Measurements from ENCODE around the gene GABRA5. TPM values are rescaled to one million over a fixed set of nuclear protein-coding genes. Genes with fewer than 3 reads are reported as not detected.

GABRA5 gene
- total RNA-seq, 1 donor from 2014 or later, result 0.10 TPM

DNA sequence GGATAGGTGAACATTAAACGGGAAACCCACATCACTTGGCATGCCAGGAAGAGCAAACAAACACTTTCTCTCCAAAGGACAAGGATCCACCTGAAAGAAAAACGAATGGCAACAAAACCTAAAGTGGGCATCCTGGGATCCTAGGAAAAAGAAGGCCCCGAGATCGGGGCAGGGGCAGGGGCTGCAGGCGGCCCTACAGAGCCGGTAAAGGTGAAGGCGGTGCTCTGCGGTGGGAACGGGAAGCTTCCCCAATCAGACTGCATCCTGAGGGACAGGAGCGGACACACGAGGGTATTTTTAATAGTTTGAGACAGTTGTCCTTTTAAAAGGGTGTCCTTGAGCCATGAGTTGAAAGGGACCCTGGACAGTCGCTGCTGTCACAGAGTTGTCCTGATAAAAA lies 24.9 kb upstream of the GABRA5 start:
- peaks cover 19% of the 10 kb centered on the region for H3K27me3 Mint-ChIP-seq
- no peak overlapping the region for H3K27ac Mint-ChIP-seq
- H3K9me3 Mint-ChIP-seq (ENCODE audit: low read depth), result peaks cover 11% of the 10 kb centered on the region
- H3K4me3 Mint-ChIP-seq (ENCODE audit: low read depth), result no peak overlapping the region
- TF ChIP-seq CTCF (IDR thresholded peaks at IDR 0.05; ENCODE audit: unreplicated experiment), result no peak
- peaks cover 3% of the 10 kb centered on the region for H3K36me3 Mint-ChIP-seq (ENCODE audit: insufficient read depth)
- no peak for DNase-seq (ENCODE audit: low spot score, unreplicated experiment)
- no peaks in the 10 kb centered on the region for H3K4me1 Mint-ChIP-seq (ENCODE audit: low read depth)

GRCh38 chr15:26842391-26842790 lies 24.5 kb upstream of the GABRA5 start:
- H3K27me3 Mint-ChIP-seq, result peaks cover 19% of the 10 kb centered on the region
- H3K4me3 Mint-ChIP-seq (ENCODE audit: low read depth), result no peak overlapping the region
- no peak for TF ChIP-seq CTCF (IDR thresholded peaks at IDR 0.05; ENCODE audit: unreplicated experiment)
- no peak for DNase-seq (ENCODE audit: low spot score, unreplicated experiment)
- H3K9me3 Mint-ChIP-seq (ENCODE audit: low read depth), result peaks cover 7% of the 10 kb centered on the region
- H3K36me3 Mint-ChIP-seq (ENCODE audit: insufficient read depth), result peaks cover 3% of the 10 kb centered on the region
- H3K4me1 Mint-ChIP-seq (ENCODE audit: low read depth), result no peaks in the 10 kb centered on the region
- H3K27ac Mint-ChIP-seq, result no peak overlapping the region

DNA sequence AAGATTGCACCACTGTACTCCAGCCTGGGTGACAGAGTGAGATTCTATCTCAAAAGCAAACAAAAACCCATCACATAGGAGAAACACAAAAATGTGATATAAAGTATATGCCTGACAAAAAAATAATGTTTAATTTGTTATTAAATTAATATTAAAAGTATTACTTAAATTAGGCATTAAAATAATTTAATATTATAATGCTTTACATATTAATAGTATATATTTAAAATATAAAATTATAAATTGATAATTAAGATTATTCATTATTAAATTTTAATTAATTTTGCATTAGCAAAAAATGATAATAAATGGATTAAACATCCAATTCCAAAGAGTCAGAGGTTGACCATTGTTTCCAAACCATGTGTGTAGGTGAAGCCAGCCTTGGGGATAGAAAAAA lies 22.0 kb upstream of the GABRA5 start:
- no peak overlapping the region for H3K27ac Mint-ChIP-seq
- no peaks in the 10 kb centered on the region for H3K4me1 Mint-ChIP-seq (ENCODE audit: low read depth)
- no peak for DNase-seq (ENCODE audit: low spot score, unreplicated experiment)
- peaks cover 6% of the 10 kb centered on the region for H3K9me3 Mint-ChIP-seq (ENCODE audit: low read depth)
- H3K4me3 Mint-ChIP-seq (ENCODE audit: low read depth), result no peak overlapping the region
- TF ChIP-seq CTCF (IDR thresholded peaks at IDR 0.05; ENCODE audit: unreplicated experiment), result no peak
- peaks cover 10% of the 10 kb centered on the region for H3K27me3 Mint-ChIP-seq
- no peaks in the 10 kb centered on the region for H3K36me3 Mint-ChIP-seq (ENCODE audit: insufficient read depth)

GRCh38 chr15:26848498-26848897 lies 18.4 kb upstream of the GABRA5 start:
- no peak for DNase-seq (ENCODE audit: low spot score, unreplicated experiment)
- TF ChIP-seq CTCF (IDR thresholded peaks at IDR 0.05; ENCODE audit: unreplicated experiment), result no peak
- no peaks in the 10 kb centered on the region for H3K27me3 Mint-ChIP-seq
- no peak overlapping the region for H3K4me3 Mint-ChIP-seq (ENCODE audit: low read depth)
- no peaks in the 10 kb centered on the region for H3K36me3 Mint-ChIP-seq (ENCODE audit: insufficient read depth)
- H3K4me1 Mint-ChIP-seq (ENCODE audit: low read depth), result no peaks in the 10 kb centered on the region
- H3K9me3 Mint-ChIP-seq (ENCODE audit: low read depth), result peaks cover 6% of the 10 kb centered on the region
- H3K27ac Mint-ChIP-seq, result no peak overlapping the region

GRCh38 chr15:26850161-26850560 lies 16.7 kb upstream of the GABRA5 start:
- Mint-ChIP-seq H3K27ac (no peak overlapping the region), H3K9me3 (ENCODE audit: low read depth) (peaks cover 6% of the 10 kb centered on the region), H3K27me3 (no peaks in the 10 kb centered on the region), H3K4me3 (ENCODE audit: low read depth) (no peak overlapping the region), H3K36me3 (ENCODE audit: insufficient read depth) (no peaks in the 10 kb centered on the region), H3K4me1 (ENCODE audit: low read depth) (no peaks in the 10 kb centered on the region)
- no peak for DNase-seq (ENCODE audit: low spot score, unreplicated experiment)
- no peak for TF ChIP-seq CTCF (IDR thresholded peaks at IDR 0.05; ENCODE audit: unreplicated experiment)
